Pons (tissue), 1 donor: Measurements from ENCODE around the gene KRTAP5-8.
"Not testable (repeated sequence)": the region's sequence is repeated elsewhere in the genome, so short reads cannot be mapped to it uniquely, and the experiment has no call there.

ENCODE experiments used
- DNase-seq: peaks from one replicate; pipeline ENCODE4 v3.0.0-alpha.2; 2016; ENCODE audit warnings: low spot score

Gene KRTAP5-8

GRCh38 chr11:71507102-71507501 lies 30.7 kb upstream of the KRTAP5-8 start:
- no peak for DNase-seq

GRCh38 chr11:71518506-71519471 lies 19.0 kb upstream of the KRTAP5-8 start:
- DNase-seq: no peak

DNA sequence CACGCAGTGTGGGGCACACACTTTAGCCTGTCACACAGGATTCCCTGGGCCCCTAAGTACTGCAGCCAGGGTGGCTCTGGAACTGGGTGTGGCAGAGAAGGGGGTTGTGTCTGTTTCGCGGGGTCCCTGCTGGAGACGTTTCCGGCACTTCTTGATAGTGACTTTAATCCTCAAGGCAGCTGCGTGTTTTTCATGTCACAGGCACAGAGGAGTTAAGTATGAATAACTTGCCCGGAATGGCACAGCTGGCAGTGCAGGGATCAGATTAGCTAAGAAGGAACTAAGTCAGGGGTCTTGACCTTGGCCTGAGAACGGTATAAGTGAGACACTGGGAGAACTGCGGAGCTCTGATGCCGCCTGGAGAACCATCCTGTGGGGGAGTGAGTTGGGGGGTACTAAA lies 18.3 kb upstream of the KRTAP5-8 start:
- DNase-seq: no peak

GRCh38 chr11:71525188-71525937 lies 12.5 kb upstream of the KRTAP5-8 start:
- DNase-seq: no peak

DNA sequence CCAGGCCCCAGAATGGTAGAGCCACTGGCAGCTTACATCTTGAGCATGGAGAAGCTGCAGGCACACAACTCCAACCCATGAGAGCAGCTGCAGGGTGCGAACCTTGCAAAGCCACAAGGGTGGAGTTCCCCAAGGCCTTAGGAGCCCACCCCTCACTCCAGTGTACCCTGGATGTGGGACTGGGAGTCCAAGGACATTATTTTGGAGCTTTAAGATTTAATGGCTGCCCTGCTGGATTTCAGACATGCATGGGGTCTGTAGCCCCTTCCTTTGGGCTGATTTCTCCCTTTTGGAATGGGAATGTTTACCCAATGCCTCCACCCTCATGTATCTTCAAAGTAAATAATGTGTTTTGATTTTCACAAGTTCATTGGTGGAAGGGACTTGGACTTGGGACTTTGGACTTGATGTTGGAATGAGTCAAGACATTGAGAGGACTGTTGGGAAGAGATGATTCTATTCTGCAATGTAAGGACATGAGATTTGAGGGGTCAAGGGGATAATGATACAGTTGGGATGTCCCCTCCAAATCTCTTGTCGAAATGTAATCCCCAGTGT lies 11.8 kb upstream of the KRTAP5-8 start:
- DNase-seq: no peak

DNA sequence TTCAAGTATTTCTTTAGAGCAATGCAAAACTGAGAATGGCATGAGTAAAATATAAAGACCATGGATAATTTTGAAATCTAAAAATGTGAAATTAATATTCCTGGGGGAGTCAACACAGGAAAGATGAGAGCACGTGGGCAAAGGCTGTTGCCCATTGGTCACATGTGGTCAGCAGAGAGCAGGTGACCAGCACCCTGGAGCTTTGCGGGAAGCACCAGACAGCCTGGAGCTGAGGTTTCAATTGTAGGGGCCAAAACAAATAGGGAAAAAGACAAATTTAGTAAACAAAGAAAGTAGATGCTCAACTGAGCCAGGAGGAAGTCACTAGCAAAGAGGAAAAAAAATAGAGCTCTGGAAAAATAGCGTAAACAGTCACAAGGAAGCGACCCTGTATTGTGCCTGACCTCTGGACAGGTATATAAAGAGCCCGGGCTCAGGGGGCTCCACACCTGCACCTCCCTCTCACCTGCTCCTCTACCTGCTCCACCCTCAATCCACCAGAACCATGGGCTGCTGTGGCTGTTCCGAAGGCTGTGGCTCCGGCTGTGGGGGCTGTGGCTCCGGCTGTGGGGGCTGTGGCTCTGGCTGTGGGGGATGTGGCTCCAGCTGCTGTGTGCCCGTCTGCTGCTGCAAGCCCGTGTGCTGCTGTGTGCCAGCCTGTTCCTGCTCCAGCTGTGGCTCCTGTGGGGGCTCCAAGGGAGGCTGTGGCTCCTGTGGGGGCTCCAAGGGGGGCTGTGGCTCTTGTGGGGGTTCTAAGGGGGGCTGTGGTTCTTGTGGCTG lies 10.8 kb upstream of the KRTAP5-8 start, which contains the start of gene KRTAP5-7:
Gene KRTAP5-7, plus strand, starts transcription at position 472 of the 780 bp plus-strand sequence. Its CDS starts 34 bp downstream, at position 506.
- DNase-seq: not testable (repeated sequence)

GRCh38 chr11:71527576-71528210 lies 10.1 kb upstream of the KRTAP5-8 start:
- no peak for DNase-seq

- DNase-seq: no peak
These were observed 7.2 kb upstream of the KRTAP5-8 start for GRCh38 chr11:71530602-71531001.

GRCh38 chr11:71532036-71532610 lies 5.7 kb upstream of the KRTAP5-8 start:
- DNase-seq: no peak

- DNase-seq: not testable (repeated sequence)
These were observed 2.9 kb upstream of the KRTAP5-8 start for GRCh38 chr11:71534711-71535608.

GRCh38 chr11:71535825-71536224 lies 2.0 kb upstream of the KRTAP5-8 start:
- DNase-seq: no peak

GRCh38 chr11:71537537-71537936 lies 288 bp upstream of the KRTAP5-8 start:
- no peak for DNase-seq

- DNase-seq: no peak
These were observed 803 bp downstream of the KRTAP5-8 start for GRCh38 chr11:71538666-71538990.

DNA sequence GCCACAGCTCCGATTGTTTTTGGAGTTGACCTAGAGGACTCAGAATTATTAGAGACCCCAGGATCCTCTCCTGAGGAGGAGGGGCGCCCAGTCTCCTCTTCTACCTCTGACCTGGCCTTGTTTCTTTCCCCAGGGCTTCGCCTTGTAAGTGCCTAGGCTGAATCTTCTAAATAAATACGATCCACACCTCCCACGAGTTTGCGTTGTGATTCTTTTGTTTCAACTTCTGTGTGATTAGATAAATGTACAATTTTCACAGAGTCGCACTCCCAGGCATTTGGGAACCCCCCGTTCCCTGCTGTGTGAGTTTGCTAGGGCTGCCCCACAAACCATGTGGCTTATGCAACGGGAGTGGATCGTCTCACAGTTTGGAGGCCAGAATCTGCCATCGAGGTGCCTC lies 1.2 kb downstream of the KRTAP5-8 start:
- DNase-seq: no peak

DNA sequence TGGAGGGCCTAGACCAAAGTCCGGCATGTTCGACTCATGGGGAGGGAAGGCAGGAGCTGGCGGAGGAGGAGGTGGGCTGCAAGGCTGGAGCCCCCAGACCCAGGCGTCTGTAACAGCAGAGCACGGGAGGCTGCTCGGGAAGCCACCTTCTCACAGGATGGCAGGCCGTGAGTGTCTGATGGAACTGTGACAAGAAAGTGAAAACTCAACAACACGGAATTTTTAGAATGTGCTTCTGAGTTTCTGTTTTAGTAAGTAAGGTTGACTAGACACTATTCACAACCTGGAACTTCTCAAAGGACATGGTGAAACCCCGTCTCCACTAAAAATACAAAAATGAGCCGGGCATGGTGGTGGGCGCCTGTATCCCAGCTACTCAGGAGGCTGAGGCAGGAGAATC lies 2.1 kb downstream of the KRTAP5-8 start:
- DNase-seq: not testable (repeated sequence)

GRCh38 chr11:71540521-71541304 lies 2.9 kb downstream of the KRTAP5-8 start:
- DNase-seq: not testable (repeated sequence)

DNA sequence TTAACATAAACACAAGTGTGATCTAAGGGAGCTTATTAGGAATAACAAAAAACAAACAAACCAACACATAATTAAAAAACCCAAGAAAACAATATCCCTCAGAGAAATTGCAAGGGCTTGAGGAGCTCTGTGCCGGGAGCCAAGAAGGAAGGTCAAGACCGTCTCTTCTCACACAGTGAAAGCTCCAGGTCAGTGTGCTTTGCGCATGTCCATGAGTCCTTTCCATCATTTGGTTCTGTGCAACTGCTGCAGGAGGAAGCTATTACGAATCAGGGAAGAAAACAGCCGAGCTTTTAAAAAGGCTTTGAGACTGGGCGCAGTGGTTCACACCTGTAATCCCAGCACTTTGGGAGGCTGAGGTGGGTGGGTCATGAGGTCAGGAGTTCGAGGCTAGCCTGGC lies 4.6 kb downstream of the KRTAP5-8 start:
- DNase-seq: no peak

GRCh38 chr11:71542879-71543777 lies 5.3 kb downstream of the KRTAP5-8 start:
- DNase-seq: no peak
